Fibroblast of skin of left biceps (primary cell): ENCODE data around the gene ELP1.

Experiments used
- DNase-seq, 2 experiments: peaks; one replicate each; pipeline ENCODE4 v3.0.0-alpha.2; 2013; ENCODE audit warnings: low read depth in 2 of 2

ELP1 gene

DNA sequence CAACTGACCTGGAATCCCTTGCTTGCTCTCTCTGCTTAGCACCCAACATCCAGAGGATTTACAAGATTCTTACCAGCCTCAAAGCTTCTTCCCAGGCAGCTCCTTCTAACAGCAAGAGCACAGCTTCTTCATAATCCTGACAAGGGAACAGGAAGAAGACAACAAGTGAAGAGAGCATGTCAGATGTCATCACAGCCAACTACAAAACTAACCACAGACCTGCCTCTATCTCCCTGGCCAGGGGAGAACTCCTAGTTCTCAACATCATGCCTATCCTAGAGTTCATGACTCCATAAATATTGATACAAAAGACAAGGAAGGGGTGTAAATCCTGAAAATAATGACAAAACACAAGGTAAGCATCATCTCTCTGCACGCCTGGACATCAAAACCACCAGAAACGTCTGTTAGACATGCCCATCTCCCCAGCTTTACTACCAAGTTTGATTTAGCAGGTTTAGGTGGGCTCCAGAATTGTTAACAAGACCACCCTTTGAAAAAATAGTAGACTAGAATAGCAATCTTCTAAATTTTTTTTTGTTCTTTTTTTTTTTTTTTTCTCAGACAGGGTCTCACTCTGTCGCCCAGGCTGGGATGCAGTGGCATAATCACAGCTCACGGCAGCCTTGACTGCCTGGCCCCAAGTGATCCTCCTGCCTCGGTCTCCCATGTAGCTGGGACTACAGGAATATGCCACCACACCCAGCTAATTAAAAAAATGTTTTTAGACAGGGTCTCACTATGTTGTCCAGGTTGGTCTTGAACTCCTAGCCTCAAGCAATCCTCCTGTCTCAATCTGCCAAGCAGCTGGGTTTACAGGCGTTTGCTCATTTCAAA, 51.7 kb downstream of the ELP1 start:
- DNase-seq = no peak

DNA sequence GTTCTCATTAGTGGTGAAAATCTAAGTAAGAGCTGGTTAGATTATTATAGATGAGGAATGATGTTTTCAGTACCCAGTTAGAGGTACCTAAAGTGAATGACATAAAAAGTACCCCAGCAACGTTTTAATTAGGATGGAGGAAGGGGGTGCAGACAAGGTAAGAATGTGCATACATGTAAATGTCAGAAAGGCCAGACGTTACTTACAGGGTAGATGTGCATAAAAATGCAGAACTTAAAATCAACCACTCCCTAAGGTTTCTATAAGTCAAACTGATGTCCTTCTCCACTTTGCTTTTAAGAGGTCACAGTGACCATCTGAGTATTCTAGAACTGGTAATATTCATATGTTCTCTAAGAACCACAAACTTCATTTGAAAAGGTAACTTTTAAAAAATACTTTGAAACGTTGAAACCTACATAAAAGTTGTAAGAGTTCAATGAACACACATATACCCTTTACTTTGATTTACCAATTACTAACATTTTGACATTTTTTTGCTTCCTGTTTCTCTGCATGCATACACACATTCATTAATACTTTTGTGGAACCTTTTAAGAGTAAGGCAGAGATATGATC, 53.1 kb downstream of the ELP1 start:
- DNase-seq = no peak

DNA sequence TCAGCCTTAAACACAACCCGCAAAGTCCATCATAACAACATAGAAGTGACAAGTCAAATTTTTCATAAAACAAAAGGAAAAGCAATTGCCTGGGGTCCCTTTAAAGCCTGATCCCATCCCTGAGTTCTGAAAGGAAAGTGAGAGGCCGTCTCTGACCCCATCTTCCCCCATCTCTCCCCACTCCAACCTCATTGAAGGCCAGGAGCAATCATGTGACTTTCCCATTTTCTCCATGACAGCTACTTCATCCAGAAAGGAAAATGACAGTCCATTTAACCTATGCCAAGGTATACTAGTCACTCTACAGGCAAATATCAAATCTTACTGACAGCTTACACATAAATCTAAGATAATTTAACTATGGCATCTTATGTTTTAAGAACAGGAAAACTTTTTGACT, 56.4 kb downstream of the ELP1 start:
- DNase-seq = no peak

DNA sequence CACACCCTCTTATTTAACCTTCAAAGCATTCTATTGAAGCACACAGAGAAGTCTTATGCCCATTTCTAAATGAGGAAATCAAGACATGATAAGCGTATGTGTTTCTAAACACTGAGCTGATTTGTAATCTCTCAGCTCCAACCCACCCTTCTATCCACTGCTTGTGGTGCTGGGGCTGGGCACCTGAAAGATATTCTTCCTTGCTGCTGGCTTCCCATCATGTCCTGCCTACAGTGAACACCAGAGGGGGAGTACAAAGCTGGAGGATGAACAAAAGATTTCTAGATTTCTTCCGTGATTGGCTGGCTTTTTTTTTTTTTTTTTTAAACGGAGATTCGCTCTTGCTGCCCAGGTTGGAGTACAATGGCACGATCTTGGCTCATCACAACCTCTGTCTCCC, 57.5 kb downstream of the ELP1 start:
- no peak for DNase-seq

DNA sequence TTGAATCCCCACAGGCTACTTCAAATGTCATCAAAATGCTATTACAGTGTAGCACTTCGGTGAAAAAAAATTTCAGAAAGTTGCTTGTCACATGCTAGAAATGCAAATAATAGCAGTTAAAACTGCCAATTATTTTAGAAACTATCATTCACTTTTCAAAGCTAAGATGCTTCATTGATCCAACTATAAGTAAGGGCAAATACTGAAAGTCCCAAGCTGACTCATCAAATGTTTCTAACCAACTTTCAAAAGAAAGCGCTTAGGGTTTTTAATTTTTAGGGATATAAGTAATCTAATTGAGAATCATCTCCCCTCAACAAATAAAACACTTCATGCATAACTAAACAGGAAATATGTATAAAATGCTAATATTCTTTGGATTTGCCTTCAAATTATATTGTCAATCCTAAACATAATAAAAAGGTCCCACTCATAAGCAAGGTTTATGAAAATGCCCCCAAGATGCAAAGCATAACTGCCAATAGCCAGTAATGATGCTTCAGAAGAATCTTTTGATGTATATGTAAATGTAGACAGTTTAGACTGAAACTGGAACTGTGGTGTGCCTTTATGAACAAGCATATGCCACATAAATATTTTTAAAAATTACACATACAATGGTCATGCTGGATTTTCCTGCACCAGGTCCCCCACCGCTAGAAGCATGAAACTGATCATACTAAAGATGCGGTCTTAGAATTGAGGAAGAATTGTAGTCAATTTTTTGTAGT, 59.7 kb downstream of the ELP1 start:
- no peak for DNase-seq

DNA sequence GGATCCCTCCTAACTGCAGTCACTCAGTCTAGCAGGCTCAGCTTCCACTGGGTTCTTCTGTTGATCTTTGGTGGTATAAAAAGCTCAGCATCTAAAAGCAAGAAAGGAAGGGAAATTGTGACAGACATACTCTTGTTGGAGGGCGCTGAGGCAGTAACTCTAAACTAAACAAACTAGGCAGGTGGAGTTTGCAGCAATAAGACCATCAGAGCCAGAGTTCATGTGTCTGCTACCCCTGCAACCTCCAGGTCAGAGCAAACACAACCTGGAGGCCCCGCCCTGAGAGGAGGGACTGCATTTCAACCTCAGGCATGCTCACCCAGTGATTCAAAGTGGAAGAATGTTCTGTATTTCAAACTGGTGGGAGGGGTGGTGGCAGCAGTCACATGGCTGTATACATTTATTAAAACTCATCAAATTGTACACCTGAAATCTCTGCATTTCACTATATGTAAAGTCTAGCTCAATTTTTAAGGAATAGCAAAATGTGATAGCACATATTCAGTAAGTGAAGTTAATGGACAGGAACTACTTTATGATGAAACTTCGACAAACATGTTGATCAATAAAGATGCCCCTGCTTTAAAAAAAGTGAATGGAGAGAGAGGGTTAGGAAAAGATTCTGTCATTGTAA, 64.7 kb downstream of the ELP1 start:
- DNase-seq = no peak

DNA sequence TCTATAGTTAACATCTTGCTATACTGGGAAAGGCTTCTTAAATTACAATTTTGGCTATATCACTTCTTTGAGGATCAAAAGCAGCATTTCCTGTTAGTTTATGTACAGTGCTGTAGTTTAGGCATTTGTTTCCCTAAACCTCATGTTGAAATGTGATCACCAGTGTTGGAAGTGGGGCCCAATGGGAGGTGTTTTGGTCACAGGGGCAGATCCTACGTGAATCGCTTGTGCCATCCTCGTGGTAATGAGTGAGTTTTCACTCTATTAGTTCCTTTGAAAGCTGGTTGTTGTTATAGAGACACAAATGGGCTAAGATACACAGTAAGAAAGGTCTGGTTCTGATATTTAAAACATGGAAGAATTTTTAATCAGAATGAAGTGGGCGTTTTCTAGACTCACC, 66.1 kb downstream of the ELP1 start:
- no peak for DNase-seq

DNA sequence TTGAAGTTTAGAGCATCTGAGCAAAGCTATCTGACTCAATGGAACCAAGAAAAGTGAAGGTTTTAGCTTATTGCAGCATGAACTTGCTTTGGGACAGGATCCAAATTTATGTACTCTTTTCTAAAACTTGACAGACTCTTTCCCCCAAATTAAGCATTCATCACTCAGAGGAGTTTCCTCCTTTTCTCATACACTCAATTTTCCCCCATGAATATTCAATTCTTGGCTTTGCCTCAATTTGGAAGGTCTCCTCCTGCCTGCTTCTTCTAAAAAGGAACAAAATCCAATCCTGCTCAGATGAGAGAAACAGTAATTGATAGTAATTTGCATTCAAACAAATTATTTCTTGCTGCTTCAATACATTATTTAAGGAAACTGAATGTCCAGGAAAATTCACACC, 66.8 kb downstream of the ELP1 start:
- DNase-seq = no peak

DNA sequence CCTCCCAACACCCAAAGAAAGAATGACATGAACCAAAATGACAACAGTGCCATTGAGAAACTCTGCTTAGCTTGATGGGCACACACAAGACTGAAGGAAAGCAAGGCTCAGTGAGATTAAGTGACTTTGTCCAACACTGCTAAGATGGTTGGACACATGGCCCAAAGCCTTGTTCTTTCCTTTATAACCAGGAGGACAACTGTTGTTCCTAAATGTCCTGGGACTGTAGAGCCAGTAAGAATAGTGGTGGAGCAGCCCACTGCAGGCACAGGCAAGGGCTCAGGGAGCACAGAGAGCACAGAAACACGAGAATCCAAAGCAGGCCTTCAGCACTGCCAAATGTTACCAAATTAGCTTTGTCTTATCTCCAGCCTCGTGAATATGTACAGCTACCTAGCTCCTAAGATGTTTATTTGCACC, 67.9 kb downstream of the ELP1 start:
- no peak for DNase-seq

DNA sequence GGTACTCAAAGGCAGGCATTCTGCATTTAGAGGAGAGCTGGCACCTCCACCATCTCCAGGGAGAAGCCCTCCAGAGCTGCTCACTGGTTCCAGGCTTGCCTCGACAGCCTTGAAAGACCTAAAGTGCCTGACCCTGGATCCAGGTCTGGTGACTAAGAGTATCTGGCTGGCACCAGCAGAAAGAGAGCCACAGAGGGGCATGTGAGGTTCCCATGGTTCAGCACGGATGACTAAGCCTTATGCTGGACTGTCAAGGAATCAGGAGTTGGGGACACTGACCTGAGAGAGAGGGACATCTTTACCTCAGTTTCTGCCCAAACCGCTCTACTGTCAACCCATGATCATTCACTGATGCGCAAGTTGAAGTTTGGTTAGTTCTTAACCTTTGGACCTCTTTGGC, 68.9 kb downstream of the ELP1 start:
- DNase-seq = no peak

DNA sequence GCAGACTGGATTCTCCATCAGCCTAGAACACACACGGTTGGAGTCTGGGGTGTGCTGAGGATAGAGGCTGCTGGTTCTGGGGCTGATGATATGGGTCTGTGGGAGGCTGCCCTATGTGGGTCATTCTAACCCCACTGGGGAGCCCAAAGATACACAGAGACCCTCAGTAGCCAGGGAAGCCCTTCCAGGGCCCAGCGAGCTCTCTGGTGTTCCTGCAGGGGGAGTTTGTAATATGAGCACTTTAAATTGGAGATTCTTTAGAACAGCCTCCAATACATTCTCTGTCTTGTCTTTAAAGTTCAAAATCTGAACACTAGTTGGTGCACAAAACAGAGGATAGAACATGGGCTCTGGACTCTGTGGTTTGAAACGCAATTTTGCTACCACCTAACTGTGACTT, 69.5 kb downstream of the ELP1 start:
- no peak for DNase-seq

DNA sequence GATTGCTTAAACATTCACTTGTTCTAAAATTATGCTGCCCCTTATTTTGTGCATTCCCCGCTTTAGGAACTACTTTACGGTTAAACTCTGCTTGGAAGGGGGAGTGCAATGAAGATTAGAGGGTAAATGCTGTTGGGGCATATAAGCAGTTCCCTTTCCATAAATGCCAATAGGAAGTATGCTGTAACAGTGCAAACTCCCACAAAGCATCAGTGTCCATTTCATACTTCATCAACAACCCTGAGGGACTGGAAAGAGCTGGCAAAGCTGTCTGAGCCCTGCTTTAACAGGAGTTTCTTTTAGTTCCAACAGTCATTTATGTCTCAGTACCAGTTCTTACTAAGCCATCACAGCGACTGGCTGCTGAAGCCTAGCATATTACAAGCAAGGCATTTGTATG, 70.0 kb downstream of the ELP1 start:
- no peak for DNase-seq

DNA sequence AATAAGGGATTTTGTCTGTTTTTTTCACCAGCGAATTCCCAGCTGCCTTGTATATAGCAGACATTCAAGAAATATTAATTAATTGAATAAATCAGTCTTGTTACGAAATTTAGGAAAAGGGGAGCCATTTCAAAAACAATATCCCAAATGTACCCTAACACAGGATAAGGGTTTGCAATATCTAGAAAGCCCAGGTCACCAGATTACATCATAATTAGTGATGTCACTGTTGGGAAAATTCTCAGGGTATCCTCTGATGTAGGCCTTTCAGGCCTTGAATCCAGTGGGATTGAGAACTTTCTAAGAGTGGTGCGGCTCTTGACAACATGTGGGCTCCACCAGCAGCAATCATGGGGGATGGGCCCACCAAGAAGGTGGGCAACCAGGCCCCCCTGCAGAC, 71.9 kb downstream of the ELP1 start, which contains the start of gene ACTL7A:
Gene ACTL7A (plus strand): TSS at position 270 of the 400 bp plus-strand sequence. CDS start 57 bp downstream, at position 327.
- no peak for DNase-seq

DNA sequence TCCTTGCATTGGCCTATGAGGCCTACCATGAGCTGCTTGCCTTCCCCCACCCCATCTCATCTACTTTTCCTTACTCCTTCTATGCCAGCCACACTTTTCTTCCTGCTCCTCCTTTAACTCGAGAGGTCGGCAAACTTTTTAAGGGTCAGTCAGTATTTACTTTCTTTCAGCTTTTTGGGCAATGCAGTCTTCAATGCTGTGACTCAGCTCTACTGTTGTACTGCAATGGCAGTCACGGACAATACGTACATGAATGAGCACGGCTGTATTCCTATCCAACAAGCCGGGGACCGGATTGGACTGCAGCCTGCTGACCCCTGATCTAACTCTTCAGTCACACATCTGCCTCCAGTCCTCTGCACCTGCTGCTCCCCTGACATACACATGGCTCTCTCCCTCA, 72.5 kb downstream of the ELP1 start:
- no peak for DNase-seq

DNA sequence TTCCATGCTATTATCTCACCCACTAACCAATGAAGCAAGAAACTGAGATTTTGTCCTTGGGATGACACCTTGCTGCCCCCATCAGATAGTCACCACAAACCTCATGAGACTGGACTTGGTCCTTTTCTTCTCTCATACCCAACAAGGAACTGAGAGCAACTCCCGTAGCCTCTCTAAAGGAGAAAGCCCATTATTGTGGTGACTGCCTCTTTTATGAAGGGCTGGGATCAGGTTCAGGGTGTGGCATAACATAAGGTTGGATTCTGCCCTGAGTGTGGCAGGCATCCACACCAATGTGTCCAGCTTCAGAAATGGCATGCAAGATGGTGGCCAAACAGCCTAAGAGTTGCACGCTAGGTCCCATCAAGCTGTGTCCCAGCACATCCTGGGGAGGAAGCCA, 73.2 kb downstream of the ELP1 start:
- no peak for DNase-seq

DNA sequence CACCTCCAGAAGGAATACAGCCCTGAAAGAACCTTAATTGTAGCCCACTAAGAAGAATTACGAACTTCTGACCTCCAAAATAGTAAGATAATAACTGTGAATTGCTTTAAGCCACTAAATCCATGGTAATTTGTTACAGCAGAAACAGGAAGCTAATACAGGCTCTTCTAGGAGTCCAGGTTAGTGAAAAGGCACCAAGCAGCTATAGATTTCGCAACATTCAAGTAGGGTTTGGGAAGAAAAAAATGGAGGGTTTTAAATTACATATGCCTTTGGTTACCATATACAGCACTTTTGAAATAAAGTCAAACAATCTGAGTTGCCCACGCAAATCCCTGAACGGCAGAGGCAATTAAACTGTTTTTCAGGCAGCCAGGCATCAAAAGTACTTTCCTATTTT, 73.6 kb downstream of the ELP1 start:
- DNase-seq = no peak

DNA sequence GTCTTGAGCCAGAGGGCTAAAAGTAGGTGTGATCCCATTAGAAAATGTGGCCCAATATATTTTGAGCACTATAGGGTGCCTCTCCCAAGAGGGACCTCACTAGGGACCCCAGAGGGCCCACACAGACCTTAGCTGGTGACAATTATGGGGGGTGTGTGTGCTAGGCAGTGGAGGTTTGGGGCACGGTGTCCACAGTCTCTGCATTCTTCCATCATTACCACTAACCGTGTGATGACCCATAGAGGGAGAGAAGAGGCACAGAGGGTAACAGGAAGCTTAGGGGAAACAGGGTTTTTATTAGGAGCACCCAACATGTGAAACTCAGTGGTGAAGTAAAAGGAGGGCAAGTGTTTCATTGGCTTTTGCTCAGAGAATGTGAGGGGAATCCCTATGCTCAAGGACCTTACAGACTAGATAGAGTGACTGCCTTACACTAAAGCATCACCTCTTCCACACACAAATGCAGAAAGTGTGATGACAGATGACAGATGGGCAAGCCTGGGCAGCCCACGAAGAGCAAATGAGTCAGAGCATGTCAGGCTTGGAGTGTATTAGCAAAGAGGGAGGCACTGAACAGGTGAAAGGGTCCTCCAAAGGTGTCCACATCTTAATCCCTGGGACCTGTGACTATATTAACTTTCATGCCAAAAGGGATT, 74.3 kb downstream of the ELP1 start:
- DNase-seq = no peak

DNA sequence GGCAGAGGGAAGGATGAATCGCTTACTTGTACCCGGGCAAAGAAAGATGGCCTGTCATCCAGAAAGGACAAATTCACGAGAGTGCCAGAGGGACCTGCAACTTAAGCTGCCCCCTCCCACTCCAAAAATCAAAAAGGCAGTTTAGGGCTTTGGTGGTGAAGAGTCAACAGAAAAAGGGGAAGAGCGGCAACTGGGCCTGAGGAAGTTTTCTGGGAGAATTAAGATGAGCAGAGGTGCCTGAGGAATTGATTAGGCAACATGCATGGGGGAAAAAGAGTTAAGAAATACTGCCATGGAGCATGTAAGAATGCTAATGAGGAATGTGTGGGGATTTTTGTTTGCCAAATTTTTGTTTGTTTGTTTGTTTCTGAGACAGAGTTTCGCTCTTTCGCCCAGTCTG, 76.4 kb downstream of the ELP1 start:
- no peak for DNase-seq

DNA sequence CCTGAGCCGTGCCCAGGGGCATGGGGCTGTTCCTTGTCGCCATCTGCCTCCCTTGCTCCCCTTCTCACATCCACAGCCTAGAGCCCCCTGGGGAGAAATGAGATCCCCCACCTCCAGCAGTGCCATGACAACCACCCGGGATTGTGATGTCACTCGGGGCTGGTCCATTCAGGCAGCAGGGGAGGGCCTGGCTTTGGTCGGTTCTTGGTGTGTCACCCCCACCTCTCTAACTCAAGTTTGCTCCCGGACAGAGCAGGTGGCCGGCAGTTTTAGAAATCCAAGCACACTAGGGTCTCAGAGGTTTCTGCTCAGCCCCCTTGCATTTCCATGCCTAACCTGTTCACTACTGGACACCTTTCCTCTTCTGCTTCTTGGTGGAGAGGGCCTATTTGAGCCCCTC, 78.0 kb downstream of the ELP1 start, which contains the start of gene ACTL7B:
Gene ACTL7B (minus strand): TSS at position 99 of the 400 bp plus-strand sequence. CDS start 56 bp downstream, at position 43.
- DNase-seq = no peak

DNA sequence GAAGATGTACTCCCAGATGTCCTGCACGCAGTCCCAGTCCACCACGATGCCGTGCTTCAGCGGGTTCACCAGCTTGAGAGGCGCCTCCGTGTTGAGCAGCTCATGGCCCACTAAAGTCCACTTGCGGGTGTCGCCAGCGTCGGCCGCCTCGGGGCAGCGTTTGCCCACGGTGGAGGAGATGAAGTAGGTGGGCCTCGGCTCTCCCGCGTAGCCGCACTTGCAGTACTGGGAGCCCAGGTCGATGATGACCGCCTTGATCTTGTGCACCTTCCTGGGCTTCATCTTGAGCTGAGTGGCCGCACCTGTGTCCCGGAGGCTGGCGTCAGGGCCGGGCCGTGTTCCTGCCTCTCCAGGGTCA, 78.4 kb downstream of the ELP1 start:
- no peak for DNase-seq

DNA sequence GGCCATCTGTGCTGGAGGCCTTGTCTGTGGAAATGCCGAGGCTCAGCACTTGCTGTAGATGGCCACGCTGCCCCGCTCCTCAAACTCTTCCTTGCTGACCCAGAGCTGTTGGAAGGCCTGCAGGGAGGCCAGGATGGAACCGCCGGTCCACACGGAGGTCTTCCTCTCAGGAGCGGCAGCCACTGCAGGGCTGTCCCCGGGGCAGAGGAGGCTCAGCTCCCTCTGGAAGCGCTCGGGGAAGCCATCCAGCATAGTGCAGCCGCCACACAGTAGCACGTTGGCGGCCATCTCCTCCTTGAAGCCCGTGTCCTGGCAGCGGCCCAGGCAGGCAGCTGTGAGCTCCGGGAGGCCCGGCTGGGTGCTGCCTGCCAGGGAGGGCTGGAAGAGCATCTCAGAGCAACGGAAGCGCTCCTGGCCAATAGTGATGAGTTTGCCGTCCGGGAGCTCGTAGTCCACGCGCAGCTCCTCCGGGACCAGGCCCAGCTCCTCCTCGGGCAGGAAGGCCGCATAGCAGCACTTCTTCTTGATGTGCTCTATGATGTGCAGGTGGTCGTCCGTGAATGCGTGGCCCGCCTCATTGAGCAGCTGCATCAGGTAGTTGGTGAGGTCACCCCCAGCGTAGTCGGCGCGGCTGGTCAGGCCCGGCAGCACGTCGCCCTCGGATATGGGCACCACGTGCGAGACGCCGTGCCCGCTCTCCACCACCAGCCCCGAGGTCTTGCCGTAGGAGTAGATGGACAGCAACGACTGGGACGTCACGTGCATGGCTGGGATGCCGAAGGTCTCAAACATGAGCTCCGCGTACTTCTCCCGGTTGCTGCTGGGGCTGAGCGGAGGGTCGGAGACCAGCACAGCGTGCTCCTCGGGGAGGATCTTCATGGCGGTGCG, 79.0 kb downstream of the ELP1 start:
- no peak for DNase-seq
